Neural crest cell (in vitro differentiated cells): ENCODE measurements around the gene UGP2. TPM values are rescaled to one million over a fixed set of nuclear protein-coding genes. Genes with fewer than 3 reads are reported as not detected.

ENCODE experiments used
- DNase-seq: peaks from one replicate; pipeline ENCODE4 v3.0.0; 2021; ENCODE audit warnings: low read depth, mixed read lengths, low spot score
- H3K27ac Mint-ChIP-seq: one replicate; pipeline ENCODE4 v1.8.0; 2021; ENCODE audit warnings: mild to moderate bottlenecking, mixed read lengths; ENCODE audit not compliant: unreplicated experiment
- H3K27me3 Mint-ChIP-seq: 2 replicates; pipeline ENCODE4 v1.8.0; 2021; ENCODE audit warnings: low read depth, mild to moderate bottlenecking, mixed read lengths
- H3K36me3 Mint-ChIP-seq: 2 replicates; pipeline ENCODE4 v1.8.0; 2021; ENCODE audit warnings: low read depth, mild to moderate bottlenecking, mixed read lengths
- H3K4me1 Mint-ChIP-seq: 2 replicates; pipeline ENCODE4 v1.8.0; 2021; ENCODE audit warnings: mixed read lengths
- H3K4me3 Mint-ChIP-seq: one replicate; pipeline ENCODE4 v1.8.0; 2021; ENCODE audit warnings: mild to moderate bottlenecking, mixed read lengths
- H3K9me3 Mint-ChIP-seq: 2 replicates; pipeline ENCODE4 v1.8.0; 2021; ENCODE audit warnings: mixed read lengths
- total RNA-seq: library from RNA; stranded (reverse); gene quantifications from 2 replicates; pipeline ENCODE4 v1.2.1, GENCODE V29; 2021
- TF ChIP-seq, protein P1 (sequence below): fragments of 200-600 bp; sonication (generic); conservative IDR thresholded peaks from 2 replicates; pipeline ENCODE4 v1.5.0; 2021; ENCODE audit warnings: antibody characterized with exemption, mild to moderate bottlenecking

UGP2 gene
- total RNA-seq, 1 donor from 2014 or later = 56.9 TPM

DNA sequence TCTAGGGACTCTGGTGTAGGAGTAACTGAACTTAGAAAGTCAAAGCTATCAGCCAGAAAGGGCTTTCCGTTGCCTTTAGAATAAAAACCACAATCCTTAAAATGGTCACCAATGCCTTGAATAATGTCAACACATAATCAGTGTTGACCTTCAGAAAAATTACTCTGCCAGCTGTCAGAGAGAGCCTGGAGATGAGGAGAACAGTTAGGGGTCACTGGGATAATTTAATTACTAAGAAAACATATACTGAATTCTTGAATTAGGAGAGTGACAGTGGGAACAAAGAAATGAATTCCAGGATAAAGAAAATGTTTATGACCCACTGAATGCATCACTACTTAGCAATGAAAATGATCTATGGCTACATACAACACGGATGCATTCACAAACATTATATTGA lies 23.4 kb upstream of the UGP2 start:
- Mint-ChIP-seq H3K36me3 (no peaks in the 10 kb centered on the region), H3K9me3 (no peaks in the 10 kb centered on the region), H3K27me3 (no peaks in the 10 kb centered on the region), H3K4me3 (no peak overlapping the region), H3K4me1 (no peaks in the 10 kb centered on the region), H3K27ac (no peak overlapping the region)
- TF ChIP-seq, protein P1, sequence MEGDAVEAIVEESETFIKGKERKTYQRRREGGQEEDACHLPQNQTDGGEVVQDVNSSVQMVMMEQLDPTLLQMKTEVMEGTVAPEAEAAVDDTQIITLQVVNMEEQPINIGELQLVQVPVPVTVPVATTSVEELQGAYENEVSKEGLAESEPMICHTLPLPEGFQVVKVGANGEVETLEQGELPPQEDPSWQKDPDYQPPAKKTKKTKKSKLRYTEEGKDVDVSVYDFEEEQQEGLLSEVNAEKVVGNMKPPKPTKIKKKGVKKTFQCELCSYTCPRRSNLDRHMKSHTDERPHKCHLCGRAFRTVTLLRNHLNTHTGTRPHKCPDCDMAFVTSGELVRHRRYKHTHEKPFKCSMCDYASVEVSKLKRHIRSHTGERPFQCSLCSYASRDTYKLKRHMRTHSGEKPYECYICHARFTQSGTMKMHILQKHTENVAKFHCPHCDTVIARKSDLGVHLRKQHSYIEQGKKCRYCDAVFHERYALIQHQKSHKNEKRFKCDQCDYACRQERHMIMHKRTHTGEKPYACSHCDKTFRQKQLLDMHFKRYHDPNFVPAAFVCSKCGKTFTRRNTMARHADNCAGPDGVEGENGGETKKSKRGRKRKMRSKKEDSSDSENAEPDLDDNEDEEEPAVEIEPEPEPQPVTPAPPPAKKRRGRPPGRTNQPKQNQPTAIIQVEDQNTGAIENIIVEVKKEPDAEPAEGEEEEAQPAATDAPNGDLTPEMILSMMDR = no peak
- DNase-seq = no peak

- Mint-ChIP-seq H3K9me3 (no peaks in the 10 kb centered on the region), H3K27me3 (no peaks in the 10 kb centered on the region), H3K4me1 (no peaks in the 10 kb centered on the region), H3K36me3 (no peaks in the 10 kb centered on the region), H3K27ac (no peak overlapping the region), H3K4me3 (no peak overlapping the region)
- no peak for DNase-seq
- TF ChIP-seq, protein P1 = no peak
These were observed 22.4 kb upstream of the UGP2 start for GRCh38 chr2:63819256-63819655.

- DNase-seq = no peak
- Mint-ChIP-seq H3K36me3 (no peaks in the 10 kb centered on the region), H3K9me3 (no peaks in the 10 kb centered on the region), H3K4me3 (no peak overlapping the region), H3K27me3 (no peaks in the 10 kb centered on the region), H3K4me1 (no peaks in the 10 kb centered on the region), H3K27ac (no peak overlapping the region)
- TF ChIP-seq, protein P1 = no peak
These were observed 21.7 kb upstream of the UGP2 start for GRCh38 chr2:63819765-63820717.

- Mint-ChIP-seq H3K36me3 (no peaks in the 10 kb centered on the region), H3K27ac (no peak overlapping the region), H3K27me3 (no peaks in the 10 kb centered on the region), H3K9me3 (no peaks in the 10 kb centered on the region), H3K4me3 (no peak overlapping the region), H3K4me1 (no peaks in the 10 kb centered on the region)
- TF ChIP-seq, protein P1 = no peak
- no peak for DNase-seq
These were observed 20.7 kb upstream of the UGP2 start for GRCh38 chr2:63820969-63821368.

DNA sequence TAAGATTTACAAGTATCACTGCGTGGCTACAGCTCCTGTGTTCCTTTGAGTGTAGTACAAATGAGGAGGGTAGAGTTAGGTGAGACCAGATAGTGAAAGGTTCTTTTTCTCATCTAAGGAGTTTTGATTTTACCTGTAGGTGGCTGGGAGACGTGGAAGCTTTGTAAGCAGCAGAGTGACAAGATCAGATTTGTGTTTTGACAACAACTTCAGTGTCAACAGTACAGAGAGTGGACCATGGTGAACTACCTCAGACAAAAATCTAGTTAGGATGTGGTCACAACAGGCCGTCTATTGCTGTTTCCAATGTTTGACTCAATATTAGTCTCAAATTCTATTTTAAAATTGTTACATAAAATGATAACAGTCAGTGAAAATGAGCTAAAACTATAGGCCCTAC lies 20.3 kb upstream of the UGP2 start:
- no peak for DNase-seq
- H3K4me3 Mint-ChIP-seq = no peak overlapping the region
- no peaks in the 10 kb centered on the region for H3K36me3 Mint-ChIP-seq
- H3K27me3 Mint-ChIP-seq = no peaks in the 10 kb centered on the region
- TF ChIP-seq, protein P1 = no peak
- no peaks in the 10 kb centered on the region for H3K9me3 Mint-ChIP-seq
- H3K4me1 Mint-ChIP-seq = no peaks in the 10 kb centered on the region
- H3K27ac Mint-ChIP-seq = no peak overlapping the region
